HG02623 (cell line): ENCODE measurements around the gene TMEM62.

Source experiments
- ATAC-seq: cut with Tn5 transposase; IDR thresholded peaks from one replicate; pipeline ENCODE4 v1.9.1; 2021; ENCODE audit warnings: moderate library complexity; ENCODE audit not compliant: unreplicated experiment

Gene TMEM62

GRCh38 chr15:43226436-43227305, 93.3 kb downstream of the TMEM62 start:
- ATAC-seq, result no peak

- ATAC-seq, result no peak
Observed at GRCh38 chr15:43229977-43230376, 96.6 kb downstream of the TMEM62 start.

- no peak for ATAC-seq
Observed at GRCh38 chr15:43230640-43231115, 97.3 kb downstream of the TMEM62 start.

- no peak for ATAC-seq
Observed at GRCh38 chr15:43232289-43232874, 99.0 kb downstream of the TMEM62 start.
